Fibroblast of pulmonary artery (primary cell): ENCODE data around the gene CDK5RAP3.
"Not testable (repeated sequence)": the region's sequence is repeated elsewhere in the genome, so short reads cannot be mapped to it uniquely, and the experiment has no call there.

Source experiments
- DNase-seq: peaks from one replicate; pipeline ENCODE4 v3.0.0-alpha.2; 2010; ENCODE audit warnings: low read depth
- H3K4me3 ChIP-seq: replicated peaks from 2 replicates; pipeline ENCODE4 v1.5.1; 2011; ENCODE audit warnings: low read depth, mild to moderate bottlenecking, control low read depth, low read length, moderate library complexity
- TF ChIP-seq, protein P1 (sequence below): IDR thresholded peaks from 2 replicates; pipeline ENCODE4 v1.5.1; 2011; ENCODE audit warnings: mild to moderate bottlenecking, control low read depth, low read length, inconsistent platforms; ENCODE audit errors: missing control alignments

Gene CDK5RAP3

DNA sequence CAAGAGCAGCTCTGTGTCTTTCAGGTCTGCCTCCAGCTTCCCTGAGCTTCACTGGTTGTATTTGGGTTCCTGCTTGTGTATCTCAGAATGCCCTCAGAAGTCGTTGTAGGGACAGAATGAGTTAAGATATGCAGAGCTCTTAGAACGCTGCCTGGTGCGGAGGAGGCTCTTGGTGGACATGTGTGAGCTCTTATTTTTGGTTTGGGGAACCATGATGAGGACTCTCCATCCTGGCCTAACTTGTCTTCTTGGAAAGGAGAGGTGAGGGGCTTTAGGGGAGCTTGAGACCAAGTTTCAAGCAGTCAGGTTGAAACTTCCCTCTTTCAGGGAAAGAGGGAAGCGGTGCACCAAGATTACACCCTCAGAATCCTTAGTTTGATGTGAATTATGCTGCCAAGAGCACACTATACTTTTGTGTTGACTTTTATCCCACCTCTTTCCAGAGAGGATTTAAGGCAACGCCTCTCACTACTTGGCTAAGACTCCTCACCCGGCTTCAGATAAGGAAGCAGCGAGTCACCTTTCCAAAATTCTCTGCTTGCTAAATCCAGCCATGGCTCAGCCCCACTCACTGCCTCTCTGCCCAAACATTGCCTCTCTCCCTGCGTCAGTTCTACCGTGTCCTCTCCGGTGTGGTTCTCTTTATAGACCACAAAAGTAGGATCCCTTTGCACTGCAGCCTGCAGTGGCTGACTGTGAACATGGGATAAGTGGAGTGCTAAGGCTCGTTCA, 12.7 kb downstream of the CDK5RAP3 start:
- TF ChIP-seq, protein P1, sequence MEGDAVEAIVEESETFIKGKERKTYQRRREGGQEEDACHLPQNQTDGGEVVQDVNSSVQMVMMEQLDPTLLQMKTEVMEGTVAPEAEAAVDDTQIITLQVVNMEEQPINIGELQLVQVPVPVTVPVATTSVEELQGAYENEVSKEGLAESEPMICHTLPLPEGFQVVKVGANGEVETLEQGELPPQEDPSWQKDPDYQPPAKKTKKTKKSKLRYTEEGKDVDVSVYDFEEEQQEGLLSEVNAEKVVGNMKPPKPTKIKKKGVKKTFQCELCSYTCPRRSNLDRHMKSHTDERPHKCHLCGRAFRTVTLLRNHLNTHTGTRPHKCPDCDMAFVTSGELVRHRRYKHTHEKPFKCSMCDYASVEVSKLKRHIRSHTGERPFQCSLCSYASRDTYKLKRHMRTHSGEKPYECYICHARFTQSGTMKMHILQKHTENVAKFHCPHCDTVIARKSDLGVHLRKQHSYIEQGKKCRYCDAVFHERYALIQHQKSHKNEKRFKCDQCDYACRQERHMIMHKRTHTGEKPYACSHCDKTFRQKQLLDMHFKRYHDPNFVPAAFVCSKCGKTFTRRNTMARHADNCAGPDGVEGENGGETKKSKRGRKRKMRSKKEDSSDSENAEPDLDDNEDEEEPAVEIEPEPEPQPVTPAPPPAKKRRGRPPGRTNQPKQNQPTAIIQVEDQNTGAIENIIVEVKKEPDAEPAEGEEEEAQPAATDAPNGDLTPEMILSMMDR, result no peak
- no peak for DNase-seq
- no peak overlapping the region for H3K4me3 ChIP-seq

DNA sequence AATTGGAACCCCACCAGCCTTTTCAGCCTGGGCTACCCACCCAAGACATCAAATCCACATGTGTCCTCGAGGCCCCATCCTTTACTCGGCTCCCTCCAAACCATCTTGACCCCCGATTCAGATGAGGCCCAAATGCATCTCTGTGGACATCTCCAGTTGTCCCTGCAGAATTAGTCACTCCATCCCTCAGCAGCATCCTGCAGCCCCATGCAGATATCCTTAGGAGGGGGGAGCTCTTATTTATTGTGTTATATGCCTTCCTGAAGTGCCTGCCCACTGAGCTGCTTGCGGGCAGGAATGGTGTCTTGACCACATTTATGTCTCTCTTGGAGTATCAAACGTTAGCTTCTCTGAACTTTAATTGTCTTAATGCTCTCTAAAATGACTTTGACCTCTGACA, 15.6 kb downstream of the CDK5RAP3 start:
- TF ChIP-seq, protein P1, result no peak
- DNase-seq, result no peak
- H3K4me3 ChIP-seq, result no peak overlapping the region

DNA sequence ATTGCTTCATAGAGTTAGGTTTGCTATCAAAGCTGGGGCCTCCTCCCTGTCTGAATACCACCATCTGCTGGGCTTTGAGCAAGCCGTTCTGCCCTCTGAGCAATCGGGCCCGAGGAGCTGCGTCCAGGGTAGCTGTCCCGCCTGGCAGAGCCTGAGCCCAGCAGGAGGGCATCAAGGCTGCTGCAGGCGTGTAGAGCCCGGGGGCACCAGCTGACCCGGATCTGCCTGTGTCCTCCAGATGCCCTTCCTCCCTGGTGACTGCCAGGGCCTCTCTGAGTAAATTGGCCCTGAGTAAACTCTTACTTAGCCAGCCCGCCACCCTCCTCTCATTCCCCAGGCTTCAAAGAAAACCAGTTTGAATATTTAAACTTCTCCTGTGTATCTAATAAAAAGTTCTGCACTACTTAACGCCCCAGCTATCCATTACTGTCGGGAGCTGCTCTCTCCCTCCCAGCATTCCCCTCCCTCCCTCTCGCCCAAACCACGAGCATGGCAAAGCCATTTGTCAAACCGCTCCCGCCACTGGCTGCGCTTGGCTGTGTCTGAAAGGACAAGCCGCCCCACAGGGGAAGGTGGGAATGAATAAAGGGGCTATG, 16.4 kb downstream of the CDK5RAP3 start:
- no peak for DNase-seq
- H3K4me3 ChIP-seq, result no peak overlapping the region
- TF ChIP-seq, protein P1, result no peak

DNA sequence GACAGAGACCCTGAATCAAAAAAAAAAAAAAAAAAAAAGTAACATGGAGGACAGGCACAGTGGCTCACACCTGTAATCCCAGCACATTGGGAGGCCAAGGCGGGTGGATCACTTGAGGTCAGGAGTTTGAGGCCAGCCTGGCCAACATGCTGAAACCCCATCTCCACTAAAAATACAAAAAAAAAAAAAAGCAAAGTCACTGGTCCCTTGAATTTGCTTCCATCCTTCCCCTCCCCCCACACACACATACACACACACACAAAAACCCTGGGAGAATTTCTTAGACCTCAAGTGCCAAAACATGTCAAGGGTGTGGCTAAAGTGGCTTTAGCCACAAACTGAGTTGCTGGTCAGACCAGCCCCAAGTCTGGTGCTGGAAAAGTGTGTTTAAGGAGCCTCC, 17.5 kb downstream of the CDK5RAP3 start:
- not testable (repeated sequence) for DNase-seq, H3K4me3 ChIP-seq

DNA sequence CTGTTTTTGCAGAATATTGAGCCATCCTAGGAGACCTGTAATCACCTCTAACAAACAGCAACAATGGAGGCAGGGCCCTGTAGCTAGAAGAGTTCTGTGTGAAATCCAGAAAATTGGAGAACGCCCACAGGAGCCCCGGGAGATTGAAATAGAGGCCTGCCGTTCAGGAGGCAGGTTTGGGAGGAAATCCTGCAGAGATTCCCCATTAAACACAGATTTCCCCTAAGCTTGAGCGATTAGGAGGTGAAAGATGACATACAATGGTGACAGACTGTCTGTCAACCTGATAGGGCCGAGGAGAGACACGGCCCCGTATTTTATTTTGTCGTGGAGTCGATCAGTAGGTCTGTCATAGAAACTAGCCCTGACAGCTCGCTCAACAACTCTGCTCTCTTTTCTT, 18.2 kb downstream of the CDK5RAP3 start:
- TF ChIP-seq, protein P1, result no peak
- no peak for DNase-seq
- H3K4me3 ChIP-seq, result no peak overlapping the region

DNA sequence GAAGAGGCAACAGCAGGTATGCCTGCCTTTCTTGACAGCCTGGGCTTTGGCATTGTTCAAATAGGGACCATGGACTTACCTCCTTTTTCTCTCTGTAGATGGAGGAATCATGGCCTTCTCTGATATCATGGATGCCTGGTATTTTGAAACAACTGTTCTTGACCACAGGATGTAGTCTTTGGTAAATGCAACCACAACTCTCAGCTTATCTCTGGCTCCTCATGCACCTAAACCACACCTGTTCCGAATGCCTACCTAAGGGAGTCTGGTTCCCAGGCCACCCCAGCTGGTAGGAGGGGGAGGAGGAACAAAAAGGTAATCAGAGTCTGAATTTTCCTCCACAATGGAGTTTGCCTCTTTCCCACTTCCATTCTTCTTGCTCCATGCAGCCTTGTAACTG, 18.8 kb downstream of the CDK5RAP3 start:
- no peak overlapping the region for H3K4me3 ChIP-seq
- no peak for DNase-seq
- TF ChIP-seq, protein P1, result no peak

DNA sequence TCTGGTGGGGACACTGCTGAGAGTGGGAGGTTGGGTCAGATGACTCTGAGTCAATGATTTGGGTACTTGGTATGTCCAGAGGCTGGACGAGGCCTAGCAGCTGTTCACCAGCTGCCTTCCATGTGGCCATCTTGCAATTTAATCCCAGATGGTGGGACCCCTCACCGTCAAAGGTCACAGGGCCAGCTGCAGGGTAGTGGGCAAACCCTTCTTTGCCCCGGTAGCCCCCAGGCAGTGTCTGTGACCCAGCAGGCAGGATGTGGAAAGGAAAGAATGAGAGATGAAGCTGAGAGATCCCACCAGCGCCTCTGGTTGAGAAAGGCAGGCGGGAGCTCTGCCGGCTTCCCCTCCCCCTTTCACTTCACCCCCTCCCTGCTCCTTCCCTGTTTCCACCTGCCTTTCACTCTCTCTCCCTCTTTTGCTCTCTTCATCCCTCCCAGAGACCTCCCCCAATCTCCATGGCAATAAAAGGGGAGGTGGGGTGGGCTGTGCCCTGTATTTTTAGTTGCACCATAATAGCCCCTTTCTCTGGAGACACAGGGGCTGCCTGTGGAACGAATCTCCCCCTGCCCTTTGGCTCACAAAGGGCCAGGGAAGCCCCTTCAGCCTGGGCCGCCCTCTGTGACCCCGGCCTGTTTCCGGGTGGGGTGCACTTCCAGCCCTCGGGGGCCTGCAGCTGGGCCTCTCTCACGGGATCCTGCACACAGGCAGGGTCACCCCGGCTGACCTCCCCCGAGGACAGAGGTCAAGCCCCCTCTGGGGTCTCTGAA, 20.2 kb downstream of the CDK5RAP3 start:
- TF ChIP-seq, protein P1, result no peak
- no peak overlapping the region for H3K4me3 ChIP-seq

More for the DNA sequence above, 20.2 kb downstream of the CDK5RAP3 start:
- DNase-seq, result no peak
